Right ventricle myocardium superior (tissue), 1 donor: ENCODE measurements around the gene NXNL2. TPM values are rescaled to one million over a fixed set of nuclear protein-coding genes. Genes with fewer than 3 reads are reported as not detected.

Experiments
- ATAC-seq: fragments of 200-7000 bp; cut with Tn5 transposase; one replicate; pipeline ENCODE4 v1.9.1; 2020; ENCODE audit warnings: mild to moderate bottlenecking; ENCODE audit not compliant: poor library complexity
- DNase-seq: peaks from one replicate; pipeline ENCODE4 v3.0.0-alpha.2; 2020
- intact Hi-C: fragments of 100-400 bp; cut with DNase I; formaldehyde crosslinking; loops from one replicate; pipeline ENCODE4 v1.11.2; 2022
- total RNA-seq: library from RNA; stranded (reverse); fragmentation: NEBNext Ultra II Directional; extraction: Animal tissue kit (Norgen Biotek cat#: 25700); gene quantifications from one replicate; pipeline ENCODE4 v1.2.1, GENCODE V29; 2021
- donor health status: DM: no; HTN: yes; CAD: no; lungs with severe emphysema.

The NXNL2 gene
- total RNA-seq, 1 donor from 2014 or later: not detected

DNA sequence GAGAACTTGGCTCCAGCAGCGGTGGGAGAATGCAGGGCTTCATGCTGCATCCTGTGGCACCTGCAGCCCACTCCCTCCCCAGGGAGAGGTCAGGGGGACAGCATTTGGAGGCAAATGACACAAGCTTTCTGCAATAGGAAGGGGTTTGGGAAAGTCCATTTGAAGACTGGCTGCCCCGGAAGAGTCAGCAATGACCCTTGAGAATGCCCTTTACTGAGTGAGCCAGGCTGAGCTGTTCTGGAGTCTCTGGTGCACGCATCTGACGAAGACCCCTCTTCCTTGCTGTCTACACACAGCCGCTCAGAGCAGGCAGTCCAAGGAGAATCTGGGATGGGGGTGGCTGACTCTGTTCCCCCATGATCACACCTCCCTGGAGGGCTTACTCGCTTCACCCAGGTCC lies 5.5 kb upstream of the NXNL2 start:
- no peak for ATAC-seq
- no peak for DNase-seq
- intact Hi-C loops: no loop called here

DNA sequence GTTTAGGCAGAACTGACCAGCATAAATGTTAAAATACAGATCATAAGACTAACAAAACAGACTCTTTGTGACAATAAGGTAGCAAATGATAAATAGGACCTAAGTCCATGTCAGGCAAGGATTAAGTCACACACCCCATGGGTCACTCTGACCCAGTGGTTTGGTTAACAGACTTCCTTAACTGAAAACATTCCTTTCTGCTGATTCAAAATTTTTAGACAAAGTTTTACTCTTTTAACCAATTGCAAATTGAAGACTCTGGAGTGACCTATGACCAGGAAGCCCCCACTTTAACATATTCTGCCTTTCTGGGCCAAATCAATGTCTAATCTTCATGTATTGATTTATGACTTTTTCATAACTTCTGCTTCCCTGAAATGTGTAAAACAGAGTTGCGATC lies 4.9 kb upstream of the NXNL2 start:
- intact Hi-C loops: no loop called here
- ATAC-seq (no peak), DNase-seq (no peak)

DNA sequence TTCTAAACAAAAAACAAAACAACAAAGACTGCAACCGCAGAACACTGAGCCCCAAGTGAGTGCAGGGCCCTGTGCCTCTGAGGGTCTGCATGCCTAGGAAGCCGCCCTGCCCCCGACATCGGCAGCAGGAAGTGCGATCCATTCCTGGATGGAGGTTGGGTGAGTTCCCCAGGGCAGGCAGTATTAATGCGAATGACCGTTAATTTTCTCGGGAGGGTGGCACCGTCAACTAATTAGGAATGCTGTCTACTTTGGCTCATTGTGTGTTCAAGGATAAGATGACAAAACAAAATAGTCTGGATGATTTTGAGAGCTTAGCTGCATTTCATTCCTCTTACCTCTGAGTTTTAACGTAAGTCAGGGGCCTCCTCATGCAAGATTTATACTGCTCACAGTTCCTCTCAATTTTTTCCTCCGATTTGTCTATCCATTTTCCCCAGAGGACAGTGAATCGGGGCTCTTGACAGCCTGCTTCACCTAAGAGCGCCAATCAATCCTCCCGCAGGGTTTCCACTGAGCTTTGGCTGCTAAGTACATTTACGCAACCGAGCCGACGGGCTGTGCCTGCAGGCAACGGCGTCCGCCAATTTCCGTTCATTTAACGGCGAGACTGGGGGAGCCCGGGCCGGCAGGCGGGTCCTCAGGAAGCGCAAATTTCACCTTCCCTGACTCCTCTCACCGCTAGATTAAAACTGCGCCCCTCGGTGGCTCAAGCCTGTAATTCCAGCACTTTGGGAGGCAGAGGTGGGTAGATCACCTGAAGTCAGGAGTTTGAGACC lies 2.9 kb upstream of the NXNL2 start:
- ATAC-seq (no peak), DNase-seq (peak; percentile 54)
- intact Hi-C loops: no loop called here

DNA sequence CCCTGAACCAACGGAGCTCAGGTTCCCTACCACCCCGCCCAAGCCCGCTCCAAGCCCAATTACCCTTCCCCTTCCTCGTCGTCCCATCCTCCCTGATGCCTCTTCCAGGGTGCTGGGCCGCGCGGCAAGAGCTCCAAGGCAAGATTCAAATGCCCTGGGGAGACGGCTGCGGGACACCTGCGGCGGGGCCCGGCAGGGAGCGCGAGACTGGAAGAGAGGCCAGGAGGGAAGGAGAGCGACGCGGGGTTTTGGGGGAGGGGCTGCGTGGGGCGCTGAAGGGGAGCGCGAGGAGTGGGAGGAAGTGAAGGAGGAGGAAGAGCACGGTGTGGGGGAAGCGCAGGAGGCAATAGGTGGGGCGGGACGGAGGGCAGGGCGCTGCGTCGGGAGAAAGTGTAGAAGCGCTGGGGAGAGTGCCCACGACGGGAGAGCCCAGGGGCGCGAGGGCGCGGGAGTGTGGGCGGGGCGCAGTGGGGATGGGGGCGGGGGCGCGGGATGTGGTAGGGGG lies 975 bp upstream of the NXNL2 start:
- peak; percentile 26 for ATAC-seq
- intact Hi-C loops: no loop called here
- peak; percentile 49 for DNase-seq

DNA sequence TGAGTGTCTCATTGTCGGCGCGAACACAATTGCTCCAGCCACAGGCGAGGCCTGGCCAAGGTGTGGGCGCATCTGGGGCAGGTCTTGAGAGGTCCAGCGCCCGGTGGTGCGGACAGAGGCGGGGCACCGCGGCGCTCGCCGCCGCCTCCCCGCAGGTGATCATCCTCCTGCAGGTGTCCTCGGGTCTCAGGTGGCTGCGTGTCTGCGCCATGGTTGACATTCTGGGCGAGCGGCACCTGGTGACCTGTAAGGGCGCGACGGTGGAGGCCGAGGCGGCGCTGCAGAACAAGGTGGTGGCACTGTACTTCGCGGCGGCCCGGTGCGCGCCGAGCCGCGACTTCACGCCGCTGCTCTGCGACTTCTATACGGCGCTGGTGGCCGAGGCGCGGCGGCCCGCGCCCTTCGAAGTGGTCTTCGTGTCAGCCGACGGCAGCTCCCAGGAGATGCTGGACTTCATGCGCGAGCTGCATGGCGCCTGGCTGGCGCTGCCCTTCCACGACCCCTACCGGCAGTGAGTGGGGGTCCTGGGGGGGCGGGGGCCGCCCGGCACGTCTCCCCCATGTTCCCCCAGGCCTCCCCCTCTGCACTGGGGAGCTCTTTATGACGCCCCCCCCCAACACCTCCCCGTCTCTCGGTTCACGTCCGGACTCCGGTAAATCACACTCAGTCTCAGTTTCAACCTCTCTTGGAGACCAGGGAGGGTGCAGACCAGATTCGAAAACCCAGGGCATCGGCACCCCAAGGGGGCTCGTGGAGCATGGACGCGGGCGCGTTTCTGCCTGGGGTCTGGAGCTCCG lies 446 bp downstream of the NXNL2 start:
- ATAC-seq: no peak
- no peak for DNase-seq
- intact Hi-C loops: no loop called here

DNA sequence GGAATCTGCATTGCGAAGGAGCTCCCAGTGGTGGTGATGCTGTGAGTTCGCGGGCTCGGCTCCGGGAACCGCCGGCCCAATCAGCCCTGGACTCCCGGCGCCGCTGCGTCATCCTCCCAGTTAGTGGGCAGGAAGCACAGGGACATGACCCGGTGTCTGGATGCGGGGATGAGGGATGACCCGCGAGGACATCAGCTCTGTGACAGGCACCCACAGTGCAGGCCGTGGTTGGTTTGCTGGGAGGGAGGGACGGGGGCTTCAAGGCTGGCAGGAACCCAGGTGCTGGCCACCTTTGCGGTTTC lies 996 bp downstream of the NXNL2 start:
- DNase-seq (no peak), ATAC-seq (no peak)
- intact Hi-C loops: no loop called here

DNA sequence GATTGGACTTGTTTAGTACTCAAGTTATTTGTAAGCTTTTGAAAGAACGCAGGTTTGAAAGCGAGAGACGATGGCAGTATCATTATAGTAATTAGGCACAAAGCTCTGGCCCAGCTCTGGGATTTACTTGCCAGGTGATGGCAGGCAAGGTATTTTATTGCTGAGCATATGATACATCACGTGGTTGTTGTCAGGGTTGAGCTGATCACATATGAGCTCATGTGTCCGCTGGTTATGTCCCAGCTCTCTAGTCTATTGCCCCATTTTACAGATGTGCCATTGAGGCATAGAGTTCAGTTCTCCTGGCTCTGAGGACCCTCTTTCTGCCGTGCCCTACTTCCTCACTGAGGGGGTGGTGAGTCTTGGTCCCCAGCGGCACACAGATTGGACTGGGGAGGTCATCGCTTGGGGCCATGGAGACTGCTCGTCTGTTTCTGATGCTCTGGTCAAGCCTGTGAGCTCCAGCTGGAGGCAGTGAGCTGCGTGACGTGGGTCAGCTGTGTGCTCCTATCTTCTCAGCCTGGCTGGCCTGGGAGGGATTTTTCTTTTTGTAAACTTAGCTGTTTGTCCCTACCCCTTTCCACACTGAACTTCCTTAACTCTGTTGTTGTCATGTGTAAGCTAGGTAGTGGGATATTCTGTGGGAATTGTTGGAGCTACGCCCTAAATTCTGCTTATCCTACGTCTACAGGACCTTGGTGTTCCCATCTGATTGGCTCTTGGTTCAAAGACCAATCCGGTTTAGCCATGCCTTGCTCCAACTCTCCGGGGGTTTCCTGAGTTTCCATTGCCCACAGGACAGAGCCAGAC lies 2.2 kb downstream of the NXNL2 start:
- intact Hi-C loops: no loop called here
- DNase-seq (peak; percentile 61), ATAC-seq (no peak)

DNA sequence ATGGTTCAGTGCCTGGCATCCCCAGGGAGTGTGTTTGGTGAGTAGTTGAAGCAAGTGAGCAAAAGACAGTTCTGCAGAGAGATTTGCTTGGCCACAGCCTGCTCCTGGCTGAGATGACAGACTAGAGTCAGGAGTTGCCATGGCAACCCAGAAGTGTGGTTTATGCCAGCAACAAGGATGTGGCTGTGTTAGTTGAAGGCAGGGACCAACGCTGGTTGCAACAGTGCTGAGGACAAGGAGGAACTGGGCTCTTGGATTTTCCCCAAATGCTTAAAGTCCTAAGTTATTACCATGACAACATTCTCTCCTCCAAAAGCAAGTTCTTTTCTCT lies 2.7 kb downstream of the NXNL2 start:
- ATAC-seq (peak; percentile 60), DNase-seq (peak; percentile 75)
- intact Hi-C loops: no loop called here

DNA sequence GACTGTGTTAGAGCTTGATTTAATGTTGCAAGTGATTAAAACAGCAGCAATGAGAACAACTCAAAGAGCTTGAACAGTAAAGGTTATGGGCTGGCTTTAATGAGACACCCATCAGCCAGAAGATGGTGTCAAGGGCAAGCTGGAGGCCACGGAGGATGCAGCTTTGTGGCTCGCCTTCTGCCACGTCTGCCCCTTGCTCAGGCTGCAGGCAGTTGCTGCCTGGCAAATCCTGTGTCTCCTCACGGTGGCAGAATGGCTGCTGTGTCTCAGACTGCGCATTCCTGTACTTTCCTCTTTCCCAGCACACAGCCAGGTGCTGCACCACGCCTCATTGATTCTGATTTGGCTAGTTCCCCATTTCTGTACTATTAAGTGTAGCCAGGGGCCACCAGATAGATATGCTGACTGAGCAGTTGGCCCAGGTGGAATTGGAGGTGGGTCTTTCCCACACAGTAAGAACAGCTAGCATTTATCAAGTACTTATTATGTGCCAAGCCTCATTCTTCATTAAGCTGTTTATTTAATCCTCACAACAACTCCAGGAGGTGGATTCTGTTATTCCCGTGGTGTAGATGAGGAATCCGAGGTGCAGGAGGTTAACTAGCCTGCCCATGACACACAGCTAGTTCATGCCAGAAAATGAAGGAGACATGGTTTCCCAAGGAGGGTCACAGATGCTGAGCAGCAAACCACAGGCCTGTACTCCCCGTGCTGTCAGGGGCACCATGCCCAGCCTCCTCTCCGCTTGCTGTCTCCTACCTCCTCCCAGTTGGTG lies 3.5 kb downstream of the NXNL2 start:
- intact Hi-C loops: no loop called here
- ATAC-seq (no peak), DNase-seq (no peak)

DNA sequence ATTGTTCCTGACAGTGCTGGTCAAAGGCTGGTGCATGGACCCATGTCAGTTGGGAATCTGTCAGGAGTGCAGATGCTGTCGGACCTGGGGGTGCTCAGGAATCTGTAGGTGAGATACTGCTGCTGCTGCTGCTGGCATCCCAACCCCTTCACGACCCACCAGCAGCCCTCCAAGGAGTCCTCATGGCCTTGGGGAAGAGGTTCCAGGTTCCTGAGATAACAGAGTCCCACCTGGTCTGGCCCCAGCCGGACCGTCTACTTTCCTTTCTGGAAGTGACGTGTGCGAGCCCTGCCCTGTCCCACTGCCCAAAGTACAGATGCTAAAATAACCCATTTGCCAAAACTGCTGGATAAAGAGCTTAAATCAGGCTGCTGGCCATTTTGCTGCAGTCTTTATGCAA lies 4.3 kb downstream of the NXNL2 start:
- intact Hi-C loops: no loop called here
- DNase-seq: no peak
- no peak for ATAC-seq

DNA sequence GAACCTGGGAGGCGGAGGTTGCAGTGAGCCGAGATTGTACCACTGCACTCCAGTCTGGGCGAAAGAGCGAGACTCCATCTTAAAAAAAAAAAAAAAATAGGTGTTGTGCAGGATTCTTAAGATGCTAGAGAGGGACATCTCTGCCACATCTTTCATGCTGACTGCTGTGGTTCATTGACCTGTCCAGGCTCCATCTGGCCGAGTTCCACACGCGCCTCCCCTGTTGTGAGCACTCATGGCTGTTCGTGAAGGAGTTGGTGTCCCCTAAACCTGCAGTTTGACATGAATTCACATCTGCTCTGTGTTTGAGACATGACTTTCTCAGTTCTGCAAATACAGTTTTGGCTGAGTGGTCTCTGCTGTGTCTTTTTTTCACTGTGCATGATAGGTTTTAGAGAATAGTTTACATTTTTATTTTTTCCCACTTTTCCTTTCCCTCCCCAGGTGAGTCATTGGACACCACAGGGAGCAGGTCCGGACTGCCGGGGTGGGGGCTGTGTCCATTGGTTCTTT lies 5.3 kb downstream of the NXNL2 start:
- no peak for DNase-seq
- no peak for ATAC-seq
- intact Hi-C loops: no loop called here

DNA sequence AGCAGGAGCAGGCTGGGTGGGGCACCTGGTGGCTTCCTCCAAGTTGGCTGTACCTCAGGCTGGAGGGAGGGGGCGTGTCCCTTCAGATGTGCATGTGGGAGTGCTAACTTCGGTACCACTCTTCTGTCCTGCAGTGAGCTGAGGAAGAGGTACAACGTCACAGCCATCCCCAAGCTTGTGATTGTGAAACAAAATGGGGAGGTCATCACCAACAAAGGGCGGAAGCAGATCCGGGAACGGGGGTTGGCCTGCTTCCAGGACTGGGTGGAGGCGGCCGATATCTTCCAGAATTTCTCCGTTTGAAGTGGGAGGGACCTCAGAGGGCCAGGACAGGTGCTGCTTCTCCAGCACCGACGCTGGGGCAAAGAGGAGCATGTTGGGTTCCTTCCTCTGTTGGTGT lies 9.3 kb downstream of the NXNL2 start:
- DNase-seq (no peak), ATAC-seq (no peak)
- intact Hi-C loops: no loop called here

DNA sequence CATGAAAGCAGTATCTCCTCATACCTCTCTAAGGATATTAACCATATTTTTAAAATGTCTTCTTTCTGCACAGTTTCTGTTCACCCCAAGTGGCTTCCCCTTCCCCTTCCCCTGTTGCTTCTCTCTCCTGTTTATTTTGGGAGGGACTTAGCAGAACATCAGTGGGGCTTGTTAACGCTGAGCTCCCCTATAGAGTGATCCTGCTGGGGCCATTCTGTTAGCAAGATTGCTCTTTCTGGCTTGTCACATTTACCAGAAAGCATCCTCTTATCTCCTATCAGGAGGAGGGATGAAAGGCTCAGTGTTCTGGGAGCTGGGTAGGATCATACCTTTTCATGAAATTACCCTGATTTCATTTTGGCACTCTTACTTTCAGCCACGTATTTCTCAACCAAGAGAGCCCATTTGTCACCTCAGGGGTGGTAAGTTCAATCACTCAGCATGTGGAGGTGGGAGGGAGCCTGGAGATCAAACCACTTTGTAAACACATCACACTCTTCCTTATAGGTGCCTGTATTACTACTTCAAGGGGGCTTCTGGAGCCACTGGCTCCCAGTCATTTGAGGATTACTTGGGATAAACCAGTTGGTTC lies 16.7 kb downstream of the NXNL2 start:
- no peak for ATAC-seq
- intact Hi-C loops: no loop called here

DNA sequence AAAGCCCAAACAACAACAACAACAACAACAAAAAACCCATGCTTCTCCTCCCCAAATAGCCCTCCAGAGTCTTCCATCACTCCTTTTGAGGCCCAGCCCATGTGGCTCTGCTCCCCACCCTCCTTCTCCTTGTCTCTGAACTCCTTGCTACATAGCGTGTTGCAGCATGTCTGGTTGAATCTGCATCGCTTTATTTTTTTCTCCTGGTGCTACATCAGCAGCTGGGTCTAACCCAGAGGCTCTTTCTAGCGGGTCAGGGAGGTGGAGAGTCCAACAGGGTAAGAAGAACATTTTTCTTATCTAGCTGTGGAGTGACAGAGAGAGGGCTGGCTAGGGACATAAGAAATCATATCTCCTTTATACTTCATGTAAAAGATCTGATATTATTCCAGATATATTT lies 18.4 kb downstream of the NXNL2 start:
- intact Hi-C loops: no loop called here
- no peak for ATAC-seq

More for the DNA sequence above, 16.7 kb downstream of the NXNL2 start:
- no peak for DNase-seq

DNA sequence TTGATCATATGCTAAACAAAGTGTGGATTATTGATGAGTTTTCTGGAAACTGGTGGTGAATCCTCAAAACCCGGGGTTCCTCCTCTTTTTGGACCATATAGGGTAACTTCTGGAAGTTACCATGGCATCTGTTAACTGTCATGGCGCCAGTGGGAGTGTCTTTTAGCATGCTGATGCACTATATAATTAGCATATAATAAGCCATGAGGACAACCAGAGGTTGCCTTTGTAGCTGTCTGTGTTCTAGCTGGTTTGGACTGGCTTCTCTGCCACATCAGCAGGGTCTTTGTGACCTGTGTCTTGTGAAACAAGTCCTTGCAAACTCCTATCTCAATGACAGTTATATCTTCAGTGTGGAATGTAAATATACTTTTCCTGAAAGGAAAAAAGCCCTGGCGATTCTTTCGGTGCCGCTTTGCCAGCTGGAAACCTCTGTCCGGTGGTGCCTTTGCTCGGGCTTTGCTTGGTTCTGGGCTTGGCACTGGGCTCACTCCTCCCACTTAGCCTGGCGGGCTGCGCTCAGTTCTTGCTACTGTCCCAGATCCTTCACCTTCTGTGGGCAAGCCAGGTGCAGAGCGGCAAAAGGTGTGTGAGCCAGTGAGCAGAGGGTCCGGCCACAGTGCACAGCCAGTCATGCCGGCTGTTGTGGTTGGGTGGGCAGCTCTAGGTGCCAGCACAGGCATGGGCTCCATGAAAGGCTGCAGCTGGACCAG lies 20.4 kb downstream of the NXNL2 start:
- no peak for DNase-seq
- intact Hi-C loops: no loop called here
- no peak for ATAC-seq

More for the DNA sequence above, 18.4 kb downstream of the NXNL2 start:
- no peak for DNase-seq

DNA sequence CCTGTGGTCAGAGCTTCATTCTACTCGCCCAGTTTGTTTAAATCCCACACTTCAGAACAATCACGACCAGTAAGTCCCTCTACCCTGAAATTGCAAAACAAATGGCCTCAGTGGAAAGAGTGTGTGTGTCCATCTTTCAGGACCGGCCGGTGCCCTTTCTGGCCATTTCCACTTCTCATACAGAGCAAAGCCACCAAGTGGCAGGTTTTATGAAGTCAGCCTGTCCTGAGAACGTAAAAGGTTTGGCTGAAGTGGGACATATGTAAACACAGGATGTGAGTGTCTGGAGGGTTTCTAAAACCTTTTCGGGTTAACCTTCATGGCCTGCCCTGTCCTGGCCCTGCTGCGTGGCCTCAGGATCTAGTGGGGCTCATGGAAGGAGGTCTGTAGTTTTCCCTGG lies 24.7 kb downstream of the NXNL2 start:
- intact Hi-C loops: no loop called here
- DNase-seq: no peak
- ATAC-seq: no peak

DNA sequence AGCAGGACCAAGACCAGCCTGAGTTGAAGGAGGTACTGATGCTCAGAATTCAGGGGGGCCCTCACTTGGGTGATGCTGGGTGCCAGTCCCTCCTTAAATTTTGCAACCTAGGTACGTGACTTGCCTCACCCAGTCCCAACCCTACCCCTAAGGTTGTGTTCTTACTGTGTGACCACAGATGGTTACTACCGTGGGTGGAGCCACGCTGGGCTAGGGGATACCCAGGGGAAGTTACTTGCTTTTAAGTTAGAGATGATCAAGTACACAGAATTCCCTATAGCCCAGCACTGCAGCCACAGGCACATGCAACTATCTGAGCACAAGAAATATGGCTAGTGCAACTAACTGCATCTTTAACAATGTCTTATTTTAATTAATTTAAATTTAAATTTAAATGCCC lies 32.9 kb downstream of the NXNL2 start:
- DNase-seq (no peak), ATAC-seq (no peak)
- intact Hi-C loops: no loop called here

DNA sequence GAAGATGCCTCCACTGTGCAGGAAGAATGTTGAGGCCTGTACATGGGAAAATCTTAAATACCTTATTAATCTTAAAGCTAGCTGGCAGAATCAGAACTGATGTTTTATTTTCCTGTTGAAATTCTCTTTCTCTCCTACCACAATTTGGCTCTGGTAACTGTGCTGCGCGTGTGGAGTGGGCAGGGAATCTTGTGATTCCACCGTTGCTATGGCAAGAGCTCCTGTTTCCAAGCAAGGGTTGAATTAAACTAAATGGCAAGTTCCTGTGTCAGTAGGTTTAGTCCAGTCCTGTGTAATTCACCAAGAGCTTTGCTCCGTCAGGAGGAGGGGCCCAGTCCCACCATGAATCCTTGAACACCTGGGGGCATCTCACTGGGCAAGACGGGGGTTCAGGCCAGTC lies 36.4 kb downstream of the NXNL2 start:
- ATAC-seq (no peak), DNase-seq (no peak)
- intact Hi-C loops: loop anchor here (10.0 kb wide), 1 partner anchor 397 kb away; no protein-coding TSS in a partner anchor
